Prostate gland (tissue), 2 donors: ENCODE measurements around the gene CRTAC1. TPM values are rescaled to one million over a fixed set of nuclear protein-coding genes. Genes with fewer than 3 reads are reported as not detected.

Source experiments
- DNase-seq: peaks from one replicate; pipeline ENCODE4 v3.0.0-alpha.2; 2019; ENCODE audit warnings: low spot score
- H3K27ac ChIP-seq, 2 donors: fragments of 200-600 bp; sonication (generic); 2 replicates each; pipeline ENCODE4 v1.5.1; 2017 to 2019
- H3K27me3 ChIP-seq: fragments of 200-600 bp; sonication (generic); replicated peaks from 2 replicates; pipeline ENCODE4 v1.5.1; 2019; ENCODE audit not compliant: insufficient read depth
- H3K36me3 ChIP-seq, 2 donors: fragments of 200-600 bp; sonication (generic); 1 replicate in 1 of 2; 2 replicates in 1 of 2; pipeline versions ENCODE4 v1.5.1 to v1.8.1; 2017 to 2019
- H3K4me1 ChIP-seq: fragments of 200-600 bp; sonication (generic); replicated peaks from 2 replicates; pipeline ENCODE4 v1.5.1; 2019
- H3K4me3 ChIP-seq, 2 donors: fragments of 200-600 bp; sonication (generic); 2 replicates each; pipeline ENCODE4 v1.5.1; 2017 to 2019
- H3K9me3 ChIP-seq: fragments of 200-600 bp; sonication (generic); 2 replicates; pipeline ENCODE4 v1.5.1; 2017
- POLR2A ChIP-seq: fragments of 450-650 bp; IDR thresholded peaks from one replicate; pipeline ENCODE4 v1.6.1; 2016; ENCODE audit warnings: antibody characterized with exemption, mild to moderate bottlenecking
- POLR2AphosphoS5 ChIP-seq: sonication (generic); formaldehyde crosslinking; IDR thresholded peaks from one replicate; pipeline ENCODE4 v1.6.1; 2017; ENCODE audit warnings: antibody characterized with exemption
- WGBS: methylation state at CpG from one replicate; pipeline ENCODE4 v1.1.5; 2018; 5-methylcytosine and 5-hydroxymethylcytosine counted together
- intact Hi-C: fragments of 100-400 bp; cut with DNase I; formaldehyde crosslinking; loops from one replicate; pipeline ENCODE4 v1.14.2; 2022
- total RNA-seq, 2 donors: library from RNA; depleted of rRNA; stranded (reverse); fragments of >200 nt; gene quantifications; one replicate each; pipeline ENCODE4 v1.1.0, GENCODE V29; 2016
- TF ChIP-seq, protein P1 (sequence below), 4 experiments: fragments of 200-600 bp in 2 of 4; fragments of 450-650 bp in 2 of 4; sonication (generic) in 2 of 4; IDR thresholded peaks; 1 replicate in 3 of 4; 2 replicates in 1 of 4; pipeline ENCODE4 v1.5.1; 2016 to 2019; ENCODE audit warnings: antibody characterized with exemption in 4 of 4, mild to moderate bottlenecking in 2 of 4, moderate library complexity in 2 of 4

Gene CRTAC1
- total RNA-seq, 2 donors from 2014 or later: 3.8 to 8.9 TPM

- no peak for DNase-seq
- H3K4me1 ChIP-seq: peaks cover 6% of the 10 kb centered on the region
- H3K27me3 ChIP-seq: no peaks in the 10 kb centered on the region
- WGBS: 49% methylated on average over 3 of the region's 3 CpGs
- no peak overlapping the region for H3K27ac ChIP-seq
- no peak overlapping the region for H3K4me3 ChIP-seq
- H3K36me3 ChIP-seq: no peaks in the 10 kb centered on the region
- no peak for TF ChIP-seq POLR2A
- TF ChIP-seq, protein P1, sequence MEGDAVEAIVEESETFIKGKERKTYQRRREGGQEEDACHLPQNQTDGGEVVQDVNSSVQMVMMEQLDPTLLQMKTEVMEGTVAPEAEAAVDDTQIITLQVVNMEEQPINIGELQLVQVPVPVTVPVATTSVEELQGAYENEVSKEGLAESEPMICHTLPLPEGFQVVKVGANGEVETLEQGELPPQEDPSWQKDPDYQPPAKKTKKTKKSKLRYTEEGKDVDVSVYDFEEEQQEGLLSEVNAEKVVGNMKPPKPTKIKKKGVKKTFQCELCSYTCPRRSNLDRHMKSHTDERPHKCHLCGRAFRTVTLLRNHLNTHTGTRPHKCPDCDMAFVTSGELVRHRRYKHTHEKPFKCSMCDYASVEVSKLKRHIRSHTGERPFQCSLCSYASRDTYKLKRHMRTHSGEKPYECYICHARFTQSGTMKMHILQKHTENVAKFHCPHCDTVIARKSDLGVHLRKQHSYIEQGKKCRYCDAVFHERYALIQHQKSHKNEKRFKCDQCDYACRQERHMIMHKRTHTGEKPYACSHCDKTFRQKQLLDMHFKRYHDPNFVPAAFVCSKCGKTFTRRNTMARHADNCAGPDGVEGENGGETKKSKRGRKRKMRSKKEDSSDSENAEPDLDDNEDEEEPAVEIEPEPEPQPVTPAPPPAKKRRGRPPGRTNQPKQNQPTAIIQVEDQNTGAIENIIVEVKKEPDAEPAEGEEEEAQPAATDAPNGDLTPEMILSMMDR (IDR thresholded peaks at IDR 0.05): no peak
- TF ChIP-seq POLR2AphosphoS5: no peak
- no peaks in the 10 kb centered on the region for H3K9me3 ChIP-seq
- intact Hi-C loops: no loop called here
Observed at GRCh38 chr10:97852277-97852676, 178.1 kb downstream of the CRTAC1 start.

DNA sequence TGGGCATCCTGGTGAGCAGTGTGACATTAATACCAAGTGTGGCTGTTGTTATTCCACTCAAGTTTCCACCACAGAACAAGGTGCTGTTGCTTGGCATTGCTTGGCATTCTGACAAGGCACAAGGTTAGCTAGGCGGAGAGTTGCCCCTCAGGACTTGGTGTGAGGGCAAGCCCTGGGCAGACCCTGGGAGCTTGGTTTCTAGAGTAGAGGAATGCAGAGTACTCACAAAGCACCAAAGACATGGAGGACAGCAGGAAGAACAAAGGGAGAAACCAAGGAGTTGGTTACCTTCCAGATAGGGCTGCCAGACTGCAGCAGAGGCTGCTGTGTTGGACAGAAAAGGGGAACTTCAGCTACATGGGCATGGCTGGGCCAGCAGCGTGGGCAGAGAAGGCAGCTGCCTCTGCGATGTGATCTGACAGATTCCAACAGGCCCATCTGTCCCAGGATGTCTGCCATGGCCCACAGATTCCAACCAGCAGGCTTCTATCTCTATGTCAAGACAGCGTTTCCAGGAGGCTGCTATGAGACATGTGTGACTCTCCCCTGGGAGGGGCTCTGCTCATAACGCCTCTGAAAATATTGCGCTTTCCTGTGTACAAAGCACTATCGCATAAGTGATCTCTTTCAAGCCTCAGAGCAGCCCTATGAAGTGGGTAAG, 178.9 kb downstream of the CRTAC1 start:
- Histone ChIP-seq H3K27ac (no peak overlapping the region), H3K4me1 (peaks cover 6% of the 10 kb centered on the region), H3K36me3 (no peaks in the 10 kb centered on the region), H3K27me3 (no peaks in the 10 kb centered on the region), H3K4me3 (no peak overlapping the region), H3K9me3 (no peaks in the 10 kb centered on the region)
- WGBS: 48% methylated on average over 7 of the region's 7 CpGs
- TF ChIP-seq POLR2AphosphoS5: no peak
- intact Hi-C loops: no loop called here
- DNase-seq: no peak

DNA sequence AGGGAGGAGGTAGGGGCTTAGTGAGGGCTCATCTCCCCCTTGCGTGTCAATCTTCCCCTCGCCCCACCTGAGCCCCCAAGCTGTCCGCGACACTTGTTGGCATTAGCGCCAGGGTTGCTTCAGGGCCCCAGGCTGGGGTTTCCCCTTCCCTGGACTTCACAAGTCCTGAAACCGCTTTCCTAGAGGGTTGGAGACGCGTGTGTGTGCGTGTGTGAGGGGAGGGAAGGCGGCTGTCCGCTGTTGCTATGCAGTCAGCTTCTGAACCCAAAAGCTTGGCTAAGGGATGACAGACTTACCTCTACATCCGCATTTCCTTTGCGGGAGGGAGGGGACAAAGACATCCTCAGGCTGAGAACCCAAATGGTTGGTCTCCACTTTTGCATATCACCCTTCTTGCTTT, 180.0 kb downstream of the CRTAC1 start:
- intact Hi-C loops: no loop called here
- H3K4me3 ChIP-seq: peak overlapping the region; percentile 43 to 51
- no peak overlapping the region for H3K27ac ChIP-seq
- no peak for DNase-seq
- 20% methylated on average over 13 of the region's 13 CpGs for WGBS
- TF ChIP-seq POLR2AphosphoS5 (no peak), POLR2A (no peak)
- TF ChIP-seq, protein P1 (IDR thresholded peaks at IDR 0.05): no peak
- H3K36me3 ChIP-seq: no peaks in the 10 kb centered on the region
- H3K9me3 ChIP-seq: no peaks in the 10 kb centered on the region
- H3K4me1 ChIP-seq: peaks cover 6% of the 10 kb centered on the region
- H3K27me3 ChIP-seq: no peaks in the 10 kb centered on the region

GRCh38 chr10:97849687-97850402, 180.6 kb downstream of the CRTAC1 start, which contains the start of gene GOLGA7B:
TSS of gene GOLGA7B (plus strand) at chr10:97849843. CDS start at chr10:97850304, 461 bp downstream.
- Histone ChIP-seq H3K4me1 (peaks cover 6% of the 10 kb centered on the region), H3K36me3 (no peaks in the 10 kb centered on the region), H3K27ac (no peak within 1 kb of the TSS), H3K9me3 (no peaks in the 10 kb centered on the region), H3K4me3 (peak within 1 kb of the TSS; percentile 43 to 51), H3K27me3 (no peaks in the 10 kb centered on the region)
- TF ChIP-seq POLR2A: no peak
- TF ChIP-seq POLR2AphosphoS5: no peak
- TF ChIP-seq, protein P1 (IDR thresholded peaks at IDR 0.05): no peak
- intact Hi-C loops: no loop called here
- DNase-seq: no peak
- under 1% methylated on average over 42 of the region's 87 CpGs for WGBS

DNA sequence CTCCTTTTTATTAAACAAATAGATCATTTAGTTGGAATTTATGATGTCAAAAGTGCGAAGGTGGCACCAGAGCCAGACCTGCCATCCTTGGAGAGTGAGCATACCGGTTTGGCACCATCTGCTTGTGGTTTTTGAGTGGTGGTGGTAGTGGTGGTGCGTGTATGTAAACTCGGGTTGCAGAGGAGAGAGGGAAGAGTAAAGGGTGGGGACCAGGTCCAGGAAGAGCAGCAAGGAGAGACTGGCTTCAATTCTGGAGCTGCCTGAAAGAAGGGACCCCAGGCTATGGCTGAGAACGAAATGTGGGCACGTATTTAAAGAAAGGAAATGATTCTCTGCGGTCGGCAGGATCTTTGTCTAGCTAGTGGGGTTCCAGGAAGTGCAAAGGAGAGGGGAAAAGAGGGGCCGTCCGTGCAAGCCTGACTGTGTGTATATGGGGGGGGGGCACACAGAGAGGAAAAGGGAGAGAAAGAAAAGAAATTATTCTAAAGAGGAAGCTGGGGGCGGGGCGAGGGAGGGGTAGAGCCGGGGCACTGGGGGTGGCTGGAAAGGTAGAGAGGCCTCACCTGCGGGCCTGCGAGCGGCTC, 181.2 kb downstream of the CRTAC1 start:
- no peak for DNase-seq
- Histone ChIP-seq H3K4me1 (peaks cover 6% of the 10 kb centered on the region), H3K27ac (no peak overlapping the region), H3K27me3 (no peaks in the 10 kb centered on the region), H3K36me3 (no peaks in the 10 kb centered on the region), H3K4me3 (peak overlapping the region; percentile 43 to 51), H3K9me3 (no peaks in the 10 kb centered on the region)
- TF ChIP-seq POLR2A (no peak), POLR2AphosphoS5 (no peak)
- TF ChIP-seq, protein P1 (IDR thresholded peaks at IDR 0.05): no peak
- WGBS: 5% methylated on average over 16 of the region's 16 CpGs
- intact Hi-C loops: no loop called here
